Measurements from ENCODE around the gene PACRG.

Gene PACRG

GRCh38 chr6:162680367-162680766 is 47.4 kb upstream of the PACRG start:
- TF ChIP-seq CSRNP3 (CRISPR knock-in tag; IDR thresholded peaks at IDR 0.05) (peak; percentile 94), TCF4 (CRISPR knock-in tag; IDR thresholded peaks at IDR 0.05; ENCODE audit: borderline replicate concordance) (peak; percentile 97), ZFP30 (CRISPR knock-in tag; IDR thresholded peaks at IDR 0.05) (no peak), TSHZ2 (CRISPR knock-in tag; IDR thresholded peaks at IDR 0.05) (peak; percentile 90), ARNTL (CRISPR knock-in tag; IDR thresholded peaks at IDR 0.05; ENCODE audit: borderline replicate concordance, low read depth) (0 out of 2 replicates have a peak, but pooled peaks have one; percentile 20), PPARA (CRISPR knock-in tag; IDR thresholded peaks at IDR 0.05; ENCODE audit: borderline replicate concordance) (no peak), ESRRG (CRISPR knock-in tag; IDR thresholded peaks at IDR 0.05) (peak; percentile 71; the same call in 1 of the 2 replicates), ZC3H10 (CRISPR knock-in tag; IDR thresholded peaks at IDR 0.05) (no peak), OSR1 (CRISPR knock-in tag; IDR thresholded peaks at IDR 0.05) (no peak), ZNF8 (CRISPR knock-in tag; IDR thresholded peaks at IDR 0.05) (peak; percentile 49; the same call in 1 of the 2 replicates), ISL1 (CRISPR knock-in tag; IDR thresholded peaks at IDR 0.05) (peak; percentile 77), ZNF565 (CRISPR knock-in tag; conservative IDR thresholded peaks at IDR 0.05; ENCODE audit: low read depth) (0 out of 2 replicates have a peak, but pooled peaks have one; percentile 69), SNAI2 (CRISPR knock-in tag; IDR thresholded peaks at IDR 0.05) (no peak)
- ATAC-seq: no peak

- no peak for TF ChIP-seq ZC3H10 (CRISPR knock-in tag; IDR thresholded peaks at IDR 0.05)
- no peak for TF ChIP-seq ZNF565 (CRISPR knock-in tag; conservative IDR thresholded peaks at IDR 0.05; ENCODE audit: low read depth)
- no peak for TF ChIP-seq CREB5 (CRISPR knock-in tag; IDR thresholded peaks at IDR 0.05; ENCODE audit: low read depth)
- no peak for TF ChIP-seq CSRNP3 (CRISPR knock-in tag; IDR thresholded peaks at IDR 0.05)
- TF ChIP-seq ZFP3 (CRISPR knock-in tag; IDR thresholded peaks at IDR 0.05): no peak
- TF ChIP-seq OSR1 (CRISPR knock-in tag; IDR thresholded peaks at IDR 0.05): no peak
- no peak for TF ChIP-seq TCF4 (CRISPR knock-in tag; IDR thresholded peaks at IDR 0.05; ENCODE audit: borderline replicate concordance)
- TF ChIP-seq ZNF8 (CRISPR knock-in tag; IDR thresholded peaks at IDR 0.05): no peak
- TF ChIP-seq RARB (CRISPR knock-in tag; IDR thresholded peaks at IDR 0.05): no peak
- TF ChIP-seq ARNTL (CRISPR knock-in tag; IDR thresholded peaks at IDR 0.05; ENCODE audit: borderline replicate concordance, low read depth): no peak
- no peak for TF ChIP-seq GLIS3 (CRISPR knock-in tag; IDR thresholded peaks at IDR 0.05)
- TF ChIP-seq CSDC2 (CRISPR knock-in tag; IDR thresholded peaks at IDR 0.05): no peak
- TF ChIP-seq ZFP30 (CRISPR knock-in tag; IDR thresholded peaks at IDR 0.05): no peak
- no peak for TF ChIP-seq POU6F1 (CRISPR knock-in tag; IDR thresholded peaks at IDR 0.05; ENCODE audit: borderline replicate concordance, low read depth)
- TF ChIP-seq SNAI2 (CRISPR knock-in tag; IDR thresholded peaks at IDR 0.05): no peak
- no peak for TF ChIP-seq ESRRG (CRISPR knock-in tag; IDR thresholded peaks at IDR 0.05)
- ATAC-seq: no peak
Measured at GRCh38 chr6:162680871-162681270, 46.9 kb upstream of the PACRG start.

- TF ChIP-seq ISL1 (CRISPR knock-in tag; IDR thresholded peaks at IDR 0.05) (no peak), POU6F1 (CRISPR knock-in tag; IDR thresholded peaks at IDR 0.05; ENCODE audit: borderline replicate concordance, low read depth) (no peak), TCF4 (CRISPR knock-in tag; IDR thresholded peaks at IDR 0.05; ENCODE audit: borderline replicate concordance) (no peak), ZC3H10 (CRISPR knock-in tag; IDR thresholded peaks at IDR 0.05) (no peak), CREB5 (CRISPR knock-in tag; IDR thresholded peaks at IDR 0.05; ENCODE audit: low read depth) (no peak), ESRRG (CRISPR knock-in tag; IDR thresholded peaks at IDR 0.05) (no peak), RARB (CRISPR knock-in tag; IDR thresholded peaks at IDR 0.05) (no peak), CSDC2 (CRISPR knock-in tag; IDR thresholded peaks at IDR 0.05) (no peak), ARNTL (CRISPR knock-in tag; IDR thresholded peaks at IDR 0.05; ENCODE audit: borderline replicate concordance, low read depth) (no peak), ZNF8 (CRISPR knock-in tag; IDR thresholded peaks at IDR 0.05) (no peak), PPARA (CRISPR knock-in tag; IDR thresholded peaks at IDR 0.05; ENCODE audit: borderline replicate concordance) (no peak), ZNF565 (CRISPR knock-in tag; conservative IDR thresholded peaks at IDR 0.05; ENCODE audit: low read depth) (no peak), TSHZ2 (CRISPR knock-in tag; IDR thresholded peaks at IDR 0.05) (no peak)
- ATAC-seq: no peak
Measured at GRCh38 chr6:162681447-162681846, 46.3 kb upstream of the PACRG start.
